ENCODE results near the gene C1orf56. TPM values are rescaled to one million over a fixed set of nuclear protein-coding genes. Genes with fewer than 3 reads are reported as not detected.

Gene C1orf56, protein sequence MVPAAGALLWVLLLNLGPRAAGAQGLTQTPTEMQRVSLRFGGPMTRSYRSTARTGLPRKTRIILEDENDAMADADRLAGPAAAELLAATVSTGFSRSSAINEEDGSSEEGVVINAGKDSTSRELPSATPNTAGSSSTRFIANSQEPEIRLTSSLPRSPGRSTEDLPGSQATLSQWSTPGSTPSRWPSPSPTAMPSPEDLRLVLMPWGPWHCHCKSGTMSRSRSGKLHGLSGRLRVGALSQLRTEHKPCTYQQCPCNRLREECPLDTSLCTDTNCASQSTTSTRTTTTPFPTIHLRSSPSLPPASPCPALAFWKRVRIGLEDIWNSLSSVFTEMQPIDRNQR
- total RNA-seq: 3.4 and 4.8 TPM in 2 replicates

DNA sequence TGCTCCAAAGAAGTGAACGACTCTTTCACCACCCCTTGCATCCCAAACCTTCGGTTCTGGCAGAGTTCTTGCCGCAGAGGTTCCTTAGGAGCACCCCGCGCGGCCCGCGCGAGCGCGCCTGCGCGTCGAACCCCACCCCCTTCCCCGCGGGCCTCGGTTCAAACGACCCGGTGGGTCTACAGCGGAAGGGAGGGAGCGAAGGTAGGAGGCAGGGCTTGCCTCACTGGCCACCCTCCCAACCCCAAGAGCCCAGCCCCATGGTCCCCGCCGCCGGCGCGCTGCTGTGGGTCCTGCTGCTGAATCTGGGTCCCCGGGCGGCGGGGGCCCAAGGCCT is at the start of gene C1orf56:
C1orf56 (plus strand) TSS at position 161 of the 334 bp plus-strand sequence; CDS start at position 258, 97 bp downstream.

DNA sequence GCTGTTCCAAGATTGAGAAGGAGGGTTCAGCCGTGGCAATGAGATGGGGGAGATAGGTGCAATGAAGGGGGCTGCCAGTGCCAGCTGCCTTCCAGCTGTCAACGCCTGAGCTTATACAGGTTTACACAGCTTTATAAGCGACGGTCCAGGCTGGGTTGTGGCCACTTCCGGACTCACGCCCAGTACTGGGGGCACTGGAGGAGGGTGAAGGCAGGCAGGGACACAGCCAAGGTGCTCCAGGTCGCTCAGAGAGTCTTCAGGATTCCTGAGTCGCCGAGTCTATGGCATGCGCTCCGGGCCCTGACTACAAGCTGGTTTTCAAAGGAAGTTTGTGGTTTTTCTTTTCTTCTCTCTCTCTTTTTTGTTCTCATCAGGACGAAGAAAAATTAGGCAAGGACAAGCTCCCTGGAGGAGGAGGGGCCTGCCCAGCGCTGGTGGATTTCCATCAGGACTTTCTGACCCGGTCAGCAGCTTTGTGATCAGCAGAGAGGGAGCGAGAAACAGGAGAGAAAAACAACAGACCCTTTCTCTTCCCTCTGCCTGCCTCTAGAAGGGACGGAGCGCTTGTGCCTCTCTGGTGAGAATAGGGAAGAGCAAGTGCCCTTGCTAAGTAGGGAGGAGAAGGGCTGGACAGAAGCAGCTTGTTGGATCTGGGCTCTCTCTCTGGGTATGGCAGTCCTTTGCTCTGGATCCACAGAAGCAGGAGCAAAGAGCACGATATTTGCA is 41.1 kb upstream of the C1orf56 start, which contains the start of gene MINDY1:
MINDY1 (minus strand) TSS at position 576 of the 726 bp plus-strand sequence. CDS start 4,285 bp downstream, outside the sequence.

DNA sequence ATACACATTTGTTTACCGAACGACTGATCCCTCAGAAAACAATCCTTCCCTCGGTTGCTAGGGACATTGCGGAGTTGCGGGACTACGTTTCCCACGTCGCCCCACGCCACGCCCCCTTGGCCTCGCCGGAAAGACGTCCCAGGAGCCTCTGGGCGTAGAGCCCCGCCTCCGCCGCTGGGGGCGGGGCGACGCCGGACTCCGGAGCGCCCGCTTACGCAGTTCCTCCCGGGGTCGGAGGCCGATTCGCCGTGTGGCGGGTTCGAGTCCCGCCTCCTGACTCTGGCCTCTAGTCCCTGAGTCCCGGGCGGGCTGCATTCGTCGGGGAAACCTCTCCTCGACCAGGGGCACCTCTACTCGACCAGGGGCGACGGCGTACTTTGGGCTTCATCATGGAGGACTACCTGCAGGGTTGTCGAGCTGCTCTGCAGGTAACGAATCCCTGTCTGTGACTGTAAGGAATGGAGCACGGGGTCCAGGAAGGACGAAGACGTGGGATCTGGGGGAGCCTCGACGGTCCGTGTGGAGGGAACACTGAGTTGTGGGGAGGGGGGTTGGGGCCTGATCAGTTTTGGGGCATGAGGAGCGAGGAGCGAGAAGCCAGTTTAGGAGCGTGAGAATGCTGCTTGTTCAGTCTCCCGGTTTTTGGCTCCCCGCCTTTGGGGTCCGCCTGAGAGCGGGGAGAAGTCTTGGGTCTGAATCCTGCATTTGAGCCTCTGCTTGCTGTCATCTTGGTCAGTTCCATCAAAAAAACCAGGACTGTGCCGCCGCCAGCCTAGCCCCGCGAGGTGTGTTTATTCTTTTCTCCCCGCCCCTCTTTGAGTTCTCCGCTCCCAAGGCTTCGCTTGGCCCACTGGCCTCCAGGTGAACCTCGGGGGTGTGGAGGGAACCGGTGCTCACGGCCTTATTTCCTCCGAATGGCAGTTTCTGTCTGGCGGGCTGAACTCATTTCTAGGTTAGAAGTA is 39.0 kb upstream of the C1orf56 start, which contains the start of gene PRUNE1:
PRUNE1 (plus strand) TSS at position 206 of the 962 bp plus-strand sequence; CDS start at position 390, 184 bp downstream.

DNA sequence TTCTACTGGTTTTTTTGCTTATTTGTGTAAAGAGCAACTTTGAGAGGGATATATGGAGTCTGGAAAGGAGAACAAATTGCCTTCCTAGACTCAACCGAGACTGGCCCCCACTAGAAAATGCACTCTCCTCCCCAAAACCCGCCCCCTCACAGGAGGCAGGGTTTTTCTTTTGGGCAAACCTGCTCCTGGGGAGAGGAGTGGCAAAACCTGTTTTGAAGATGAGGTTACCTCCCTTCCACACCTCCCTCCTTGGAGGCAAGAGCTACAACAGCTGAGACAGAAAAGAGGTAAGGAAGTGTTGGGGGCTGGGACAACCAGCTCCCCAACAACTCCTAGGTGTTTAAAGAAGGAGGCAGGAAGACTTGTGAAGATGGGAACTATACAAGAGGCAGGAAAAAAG is 11.2 kb upstream of the C1orf56 start, which contains the start of gene BNIPL:
BNIPL (plus strand) TSS at position 231 of the 400 bp plus-strand sequence; CDS start at position 371, 140 bp downstream.

DNA sequence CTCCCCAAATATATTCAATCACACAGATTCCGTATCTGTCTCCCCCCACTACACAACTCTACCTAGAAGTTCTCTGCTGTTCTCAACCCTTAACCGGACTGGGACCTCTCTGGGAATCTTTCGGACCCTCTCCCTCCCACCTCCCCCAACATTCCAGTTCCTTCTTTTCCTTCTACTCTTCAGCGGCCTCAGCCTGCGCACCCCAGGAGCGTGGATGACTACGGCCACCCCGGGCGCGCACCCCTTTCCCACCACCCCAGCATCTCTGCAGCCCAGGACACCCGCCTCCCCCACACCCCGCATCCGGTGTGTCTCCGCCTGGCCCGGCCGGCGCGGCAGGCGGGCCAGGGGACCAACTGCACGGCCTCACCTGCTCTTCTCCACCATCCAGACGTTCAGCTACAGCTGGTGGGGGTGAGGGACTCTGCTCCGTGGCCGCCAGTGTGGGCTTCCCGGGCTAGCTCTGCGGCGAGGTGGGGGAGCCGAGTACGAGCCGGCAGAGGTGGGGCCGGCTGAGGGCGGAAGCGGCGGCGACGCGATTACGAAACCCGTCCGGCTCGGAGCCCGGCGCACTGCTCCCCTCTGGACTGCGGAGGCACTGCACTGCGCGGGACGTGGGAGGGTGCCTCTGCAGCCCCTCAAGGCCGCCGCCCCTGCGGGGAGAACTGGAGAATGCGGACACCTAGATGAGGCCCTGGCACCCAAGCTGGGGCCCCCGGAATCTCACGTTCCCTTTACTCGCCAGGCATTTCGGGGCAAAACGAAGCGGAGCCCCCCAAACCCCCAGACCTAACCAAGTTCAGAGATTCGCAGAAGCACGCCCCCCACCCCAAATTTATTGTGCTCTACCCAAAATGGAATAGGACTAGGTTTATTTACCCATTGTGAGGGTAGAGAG is 11.8 kb downstream of the C1orf56 start, which contains the start of gene CDC42SE1:
CDC42SE1 (minus strand) TSS at position 514 of the 898 bp plus-strand sequence. CDS start 3,892 bp downstream, outside the sequence.

DNA sequence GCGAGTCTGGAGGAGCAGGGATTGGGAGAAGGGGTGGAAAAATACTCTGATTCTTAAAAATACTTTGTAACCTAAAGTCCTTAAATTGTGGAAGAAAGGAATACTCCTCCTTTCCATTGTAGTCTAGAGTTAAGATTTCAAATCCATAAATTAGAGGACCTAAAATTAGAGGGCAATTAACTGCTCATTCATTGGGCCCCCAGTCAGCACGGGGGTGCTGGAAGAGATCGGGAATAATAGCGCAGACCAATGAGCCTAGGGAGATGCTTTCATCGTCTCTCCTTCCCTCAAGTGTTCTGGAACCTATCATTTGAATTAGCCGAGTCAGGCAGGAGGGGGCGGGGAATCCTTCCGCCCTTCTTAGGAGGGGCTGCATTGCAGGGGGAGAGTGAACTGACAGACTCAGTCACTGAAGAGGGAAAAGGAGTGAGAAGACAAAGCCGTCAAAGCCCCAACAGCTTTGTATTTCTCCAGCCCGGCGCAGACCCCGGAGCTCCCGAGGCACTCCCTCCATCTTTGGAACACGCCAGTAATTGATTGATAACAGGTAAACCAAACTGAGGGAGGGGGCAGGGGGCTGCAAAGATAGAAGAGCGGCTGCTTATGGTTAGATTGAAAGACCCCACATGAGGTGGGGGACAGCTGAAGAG is 12.6 kb downstream of the C1orf56 start, which contains the start of gene MLLT11:
MLLT11 (plus strand) TSS at position 391 of the 650 bp plus-strand sequence. CDS start 6,828 bp downstream, outside the sequence.

DNA sequence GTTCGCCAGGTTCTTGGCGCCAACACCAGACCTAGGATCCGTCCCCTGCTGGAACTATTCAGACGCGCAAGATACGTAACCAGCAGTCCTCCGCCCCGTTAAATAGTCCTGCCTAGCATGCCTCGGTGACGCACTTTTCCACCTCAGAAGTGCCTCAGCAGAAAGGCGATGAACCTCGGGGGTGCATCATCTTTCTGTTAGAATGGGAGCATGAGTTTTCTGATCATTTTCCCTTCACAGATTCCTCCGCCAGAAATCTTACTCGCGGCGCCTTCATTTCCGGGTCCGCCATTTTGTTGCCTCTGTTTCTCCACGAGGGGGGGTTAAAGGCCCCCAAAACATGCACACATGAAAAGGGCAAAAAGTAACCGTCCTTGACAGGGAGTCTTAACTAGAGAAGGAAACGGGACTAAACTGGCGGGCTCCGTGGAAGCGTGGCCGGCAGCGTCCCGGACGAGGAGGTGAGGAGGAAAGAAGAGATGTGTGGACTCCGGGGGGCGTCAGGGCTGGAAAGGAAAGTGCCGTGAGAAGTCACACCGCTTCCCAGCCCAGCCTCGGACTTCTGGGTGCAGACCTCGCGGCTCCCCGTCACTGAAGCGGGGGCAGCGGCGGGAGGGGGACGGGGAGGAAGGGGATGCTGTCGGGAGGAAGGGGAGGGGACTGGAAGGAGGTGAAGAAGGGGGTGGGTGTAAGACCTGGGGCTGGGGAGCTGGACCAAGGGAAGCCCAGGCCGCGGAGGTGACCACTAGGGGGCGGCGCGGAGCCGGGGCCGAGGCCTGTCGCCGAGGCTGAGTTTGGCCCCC is 23.1 kb downstream of the C1orf56 start, which contains the start of gene GABPB2:
GABPB2 (plus strand) TSS at position 288 of the 803 bp plus-strand sequence. CDS start 17,429 bp downstream, outside the sequence.

Other genes with a start within 250 kb of the C1orf56 start
- 87.5 and 106 TPM in 2 replicates for gene CTSK, start 239.5 kb upstream of the C1orf56 start, total RNA-seq
- 33.0 and 39.6 TPM in 2 replicates for gene ARNT, start 171.2 kb upstream of the C1orf56 start, total RNA-seq
- not detected in 2 replicates for gene CTXND2, start 160.6 kb upstream of the C1orf56 start, total RNA-seq
- gene SETDB1, start 121.4 kb upstream of the C1orf56 start, total RNA-seq: 18.0 and 18.8 TPM in 2 replicates
- 67.4 and 84.2 TPM in 2 replicates for gene CERS2, start 72.9 kb upstream of the C1orf56 start, total RNA-seq
- not detected in 2 replicates for gene ANXA9, start 65.5 kb upstream of the C1orf56 start, total RNA-seq
- 9.0 and 9.6 TPM in 2 replicates for gene MINDY1, start 40.8 kb upstream of the C1orf56 start, total RNA-seq
- gene PRUNE1, start 39.3 kb upstream of the C1orf56 start, total RNA-seq: 10.6 and 11.8 TPM in 2 replicates
- gene BNIPL, start 11.2 kb upstream of the C1orf56 start, total RNA-seq: 0.06 TPM in 1 of 2 replicates, not detected in the other
- gene CDC42SE1, start 11.9 kb downstream of the C1orf56 start, total RNA-seq: 22.7 and 26.0 TPM in 2 replicates
- 0.93 and 0.94 TPM in 2 replicates for gene MLLT11, start 12.6 kb downstream of the C1orf56 start, total RNA-seq
- 8.0 and 15.6 TPM in 2 replicates for gene GABPB2, start 23.0 kb downstream of the C1orf56 start, total RNA-seq
- gene SEMA6C, start 98.9 kb downstream of the C1orf56 start, total RNA-seq: 2.8 and 4.1 TPM in 2 replicates
- 0.19 TPM in 1 of 2 replicates, not detected in the other for gene TNFAIP8L2, start 108.9 kb downstream of the C1orf56 start, total RNA-seq
- 6.7 and 11.6 TPM in 2 replicates for gene LYSMD1, start 118.2 kb downstream of the C1orf56 start, total RNA-seq
- 21.6 and 25.7 TPM in 2 replicates for gene SCNM1, start 118.4 kb downstream of the C1orf56 start, total RNA-seq
- 1.1 TPM in 1 of 2 replicates, not detected in the other for gene TMOD4, start 128.2 kb downstream of the C1orf56 start, total RNA-seq
- gene VPS72, start 142.4 kb downstream of the C1orf56 start, total RNA-seq: 16.0 and 21.8 TPM in 2 replicates
- gene PIP5K1A, start 150.8 kb downstream of the C1orf56 start, total RNA-seq: 24.7 and 34.7 TPM in 2 replicates
- 91.2 and 94.7 TPM in 2 replicates for gene PSMD4, start 207.0 kb downstream of the C1orf56 start, total RNA-seq
- gene ZNF687, start 234.5 kb downstream of the C1orf56 start, total RNA-seq: 15.2 and 19.9 TPM in 2 replicates